SK-N-SH (cell line): Measurements from ENCODE around the gene ISOC2. TPM values are rescaled to one million over a fixed set of nuclear protein-coding genes. Genes with fewer than 3 reads are reported as not detected.

Experiments
- CTCF ChIA-PET: fragments of 300-600, 350-600 bp; formaldehyde crosslinking; extraction: SDS; loops from one replicate; lab custom pipeline; 2021; lab: Yijun Ruan, JAX
- POLR2A ChIA-PET: fragments of 350-600 bp; sonication (Branson Sonifier 250); formaldehyde crosslinking; extraction: SDS; loops from one replicate; lab custom pipeline; 2020; ENCODE audit warnings: antibody characterized with exemption, inconsistent platforms; lab: Yijun Ruan, JAX
- DNase-seq: peaks from one replicate; pipeline ENCODE4 v3.0.0; 2012
- H2AFZ ChIP-seq: fragments of 200-600 bp; sonication (generic); 2 replicates; pipeline ENCODE4 v1.8.1; 2016; ENCODE audit warnings: antibody characterized with exemption, mild to moderate bottlenecking, low read depth
- H3F3A ChIP-seq: fragments of 200-600 bp; sonication (generic); replicated peaks from 2 replicates; pipeline ENCODE3; 2016; ENCODE audit warnings: antibody characterized with exemption, mild to moderate bottlenecking; ENCODE audit not compliant: insufficient read depth
- H3K27ac ChIP-seq, 2 experiments: fragments of 200-500 bp in 1 of 2; fragments of 200-600 bp in 1 of 2; sonication (Bioruptor generic) in 1 of 2; sonication (generic), shearing (Covaris generic) in 1 of 2; 2 replicates each; pipeline versions ENCODE4 v1.5.1 to v1.6.1; 2014 to 2016; ENCODE audit warnings: low read depth in 2 of 2, inconsistent platforms in 1 of 2, low read length in 1 of 2, mild to moderate bottlenecking in 1 of 2, mixed read lengths in 1 of 2
- H3K27me3 ChIP-seq: fragments of 200-600 bp; sonication (generic), shearing (Covaris generic); 2 replicates; pipeline ENCODE4 v1.6.1; 2016; ENCODE audit warnings: mixed run types; ENCODE audit not compliant: insufficient read depth
- H3K36me3 ChIP-seq, 2 experiments: fragments of 200-500 bp in 1 of 2; fragments of 200-600 bp in 1 of 2; sonication (Bioruptor generic) in 1 of 2; sonication (generic) in 1 of 2; replicated peaks in 1 of 2; 2 replicates each; pipeline versions ENCODE3 to v1.5.1; 2014 to 2016; ENCODE audit warnings: low read length in 1 of 2, mild to moderate bottlenecking in 1 of 2; ENCODE audit not compliant: insufficient read depth in 2 of 2, control insufficient read depth in 1 of 2
- H3K4me1 ChIP-seq, 2 experiments: fragments of 200-500 bp in 1 of 2; fragments of 200-600 bp in 1 of 2; sonication (Bioruptor generic) in 1 of 2; sonication (generic), shearing (Covaris generic) in 1 of 2; 2 replicates each; pipeline versions ENCODE4 v1.5.1 to v1.6.1; 2014 to 2016; ENCODE audit warnings: low read depth in 1 of 2, low read length in 1 of 2, mixed run types in 1 of 2; ENCODE audit not compliant: insufficient read depth in 2 of 2, control insufficient read depth in 1 of 2
- H3K4me2 ChIP-seq: fragments of 200-600 bp; sonication (generic), shearing (Covaris generic); 2 replicates; pipeline ENCODE4 v1.6.1; 2017; ENCODE audit warnings: mixed run types
- H3K4me3 ChIP-seq, 2 experiments: fragments of 200-500 bp in 1 of 2; fragments of 200-600 bp in 1 of 2; sonication (Bioruptor generic) in 1 of 2; sonication (generic), shearing (Covaris generic) in 1 of 2; 2 replicates each; pipeline versions ENCODE4 v1.5.1 to v1.8.1; 2014 to 2016; ENCODE audit warnings: low read depth in 2 of 2, inconsistent platforms in 1 of 2, low read length in 1 of 2, mild to moderate bottlenecking in 1 of 2, mixed read lengths in 1 of 2, moderate library complexity in 1 of 2
- H3K79me2 ChIP-seq: fragments of 200-600 bp; sonication (generic); 2 replicates; pipeline ENCODE4 v1.8.1; 2017; ENCODE audit warnings: mild to moderate bottlenecking; ENCODE audit not compliant: insufficient read depth
- H3K9ac ChIP-seq: fragments of 200-600 bp; sonication (generic); 2 replicates; pipeline ENCODE4 v1.6.1; 2017; ENCODE audit warnings: mixed run types
- H3K9me2 ChIP-seq: fragments of 200-600 bp; sonication (generic); 2 replicates; pipeline ENCODE4 v1.6.1; 2017; ENCODE audit warnings: mixed run types
- H3K9me3 ChIP-seq: fragments of 200-600 bp; sonication (generic); 2 replicates; pipeline ENCODE4 v1.6.1; 2017; ENCODE audit warnings: mixed run types, mild to moderate bottlenecking, moderate library complexity
- H4K20me1 ChIP-seq: fragments of 200-600 bp; sonication (generic); 2 replicates; pipeline ENCODE4 v1.6.1; 2017; ENCODE audit warnings: mild to moderate bottlenecking, mixed run types; ENCODE audit not compliant: insufficient read depth
- ELF1 ChIP-seq: IDR thresholded peaks from 2 replicates; pipeline ENCODE4 v1.4.0; 2012
- EZH2phosphoT487 ChIP-seq: fragments of 200-600 bp; sonication (generic); IDR thresholded peaks from 2 replicates; pipeline ENCODE4 v1.6.1; 2017; ENCODE audit warnings: low read depth, mixed run types, mild to moderate bottlenecking, antibody characterized with exemption, moderate library complexity, borderline replicate concordance
- FOSL2 ChIP-seq: IDR thresholded peaks from 2 replicates; pipeline ENCODE4 v1.4.0; 2012; ENCODE audit warnings: low read depth, mild to moderate bottlenecking, moderate library complexity, borderline replicate concordance
- GABPA ChIP-seq: IDR thresholded peaks from 2 replicates; pipeline ENCODE4 v1.4.0; 2012; ENCODE audit warnings: low read depth, mild to moderate bottlenecking
- MAX ChIP-seq: IDR thresholded peaks from 2 replicates; pipeline ENCODE4 v1.4.0; 2012; ENCODE audit warnings: low read depth
- MEF2A ChIP-seq: IDR thresholded peaks from 2 replicates; pipeline ENCODE4 v1.4.0; 2012; ENCODE audit warnings: low read depth, borderline replicate concordance
- MXI1 ChIP-seq: IDR thresholded peaks from 2 replicates; pipeline ENCODE4 v1.6.1; 2012; ENCODE audit warnings: mild to moderate bottlenecking, low read depth, low read length, improper control_type of control experiment
- PBX3 ChIP-seq: IDR thresholded peaks from 2 replicates; pipeline ENCODE4; 2012
- POLR2AphosphoS5 ChIP-seq: IDR thresholded peaks from 2 replicates; pipeline ENCODE4 v1.6.1; 2012; ENCODE audit warnings: low read depth, low read length
- RCOR1 ChIP-seq: fragments of 150-350 bp; IDR thresholded peaks from 2 replicates; pipeline ENCODE4 v1.6.1; 2017; ENCODE audit warnings: antibody characterized with exemption, low read length
- REST ChIP-seq: IDR thresholded peaks from 2 replicates; pipeline ENCODE4 v1.6.1; 2012; ENCODE audit warnings: mild to moderate bottlenecking, low read depth, low read length, moderate library complexity
- SIN3A ChIP-seq: IDR thresholded peaks from 2 replicates; pipeline ENCODE4 v1.6.1; 2012; ENCODE audit warnings: low read depth, mild to moderate bottlenecking, low read length, moderate library complexity, borderline replicate concordance
- SMC3 ChIP-seq: IDR thresholded peaks from 2 replicates; pipeline ENCODE4 v1.6.1; 2012; ENCODE audit warnings: low read depth, low read length, improper control_type of control experiment
- TAF1 ChIP-seq: IDR thresholded peaks from 2 replicates; pipeline ENCODE4 v1.6.1; 2012; ENCODE audit warnings: low read depth, mild to moderate bottlenecking, low read length, moderate library complexity, borderline replicate concordance
- TEAD4 ChIP-seq: IDR thresholded peaks from 2 replicates; pipeline ENCODE4 v1.4.0; 2012; ENCODE audit warnings: mild to moderate bottlenecking, borderline replicate concordance; ENCODE audit not compliant: insufficient read depth
- ZBTB33 ChIP-seq: IDR thresholded peaks from 2 replicates; pipeline ENCODE4 v1.4.0; 2012; ENCODE audit warnings: low read depth, borderline replicate concordance
- WGBS: methylation state at CpG from one replicate; pipeline ENCODE4 v1.1.6; 2017; ENCODE audit warnings: low lambda C conversion rate; 5-methylcytosine and 5-hydroxymethylcytosine counted together
- polyA plus RNA-seq, 3 experiments: library from polyadenylated mRNA; depleted of rRNA; stranded (reverse); fragments of >200 nt; gene quantifications; 2 replicates each; pipeline ENCODE4 v1.2.3, GENCODE V29; 2012

Gene ISOC2
- polyA plus RNA-seq, 1 of the 3 experiments (the other 2 are of a cell fraction) = 65.4 TPM

GRCh38 chr19:55485439-55486011, 24.1 kb upstream of the ISOC2 start:
- Histone ChIP-seq H3K79me2 (peaks cover 16% of the 10 kb centered on the region; the same call in 1 of the 2 replicates), H3K9me3 (no peaks in the 10 kb centered on the region), H3K4me2 (peak overlapping the region; percentile 91), H3K4me3 (peak overlapping the region; percentile 69 to 80), H2AFZ (no peak overlapping the region), H3K9me2 (no peaks in the 10 kb centered on the region), H3K4me1 (peaks cover 30 to 44% of the 10 kb centered on the region in 2 experiments; a peak in 3 of 4 replicates), H3K27ac (peak overlapping the region; percentile 95 to 97), H3K36me3 (peaks cover 0 to 7% of the 10 kb centered on the region in 2 experiments), H3K9ac (peak overlapping the region; percentile 86), H3K27me3 (no peaks in the 10 kb centered on the region), H4K20me1 (no peaks in the 10 kb centered on the region), H3F3A (peaks cover 29% of the 10 kb centered on the region)
- ChIA-PET POLR2A (interaction anchor here (0.7 to 2.3 kb wide), 5 partner anchors 9 to 116 kb away, joined by 3 to 15 read pairs (median 5); partner anchors contain the start of genes UBE2S and ZNF628), CTCF (interaction anchor here (0.9 to 15.1 kb wide), 13 partner anchors 9 to 344 kb away, joined by 3 to 162 read pairs (median 5); partner anchors contain the start of gene ZNF628)
- no peak for DNase-seq
- 18% methylated on average over 8 of the region's 18 CpGs for WGBS
- TF ChIP-seq MEF2A = no peak
- TF ChIP-seq, all 33 proteins: peak for 0

GRCh38 chr19:55484593-55485438, 23.4 kb upstream of the ISOC2 start, which contains the start of gene NAT14:
Gene NAT14, plus strand, starts transcription at chr19:55485188. Its CDS starts 521 bp downstream, at chr19:55485709.
- no peaks in the 10 kb centered on the region for H3K27me3 ChIP-seq
- no peak within 1 kb of the TSS for H2AFZ ChIP-seq
- peaks cover 20% of the 10 kb centered on the region for H3K79me2 ChIP-seq
- H3K4me3 ChIP-seq = peak within 1 kb of the TSS; percentile 69 to 80
- H4K20me1 ChIP-seq = no peaks in the 10 kb centered on the region
- WGBS = 7% methylated on average over 32 of the region's 78 CpGs
- H3K27ac ChIP-seq = peak within 1 kb of the TSS; percentile 95 to 97
- peak within 1 kb of the TSS; percentile 86 for H3K9ac ChIP-seq
- H3K4me1 ChIP-seq = peaks cover 30 to 44% of the 10 kb centered on the region in 2 experiments; a peak in 3 of 4 replicates
- ChIA-PET CTCF (interaction anchor here (1.2 to 15.1 kb wide), 7 partner anchors 8 to 343 kb away, joined by 3 to 162 read pairs (median 7); partner anchors contain the start of gene ZNF628), POLR2A (interaction anchor here (0.7 to 2.3 kb wide), 5 partner anchors 9 to 116 kb away, joined by 3 to 15 read pairs (median 5); partner anchors contain the start of genes UBE2S and ZNF628)
- H3K9me2 ChIP-seq = no peaks in the 10 kb centered on the region
- no peaks in the 10 kb centered on the region for H3K9me3 ChIP-seq
- H3F3A ChIP-seq = peaks cover 29% of the 10 kb centered on the region
- peak within 1 kb of the TSS; percentile 91 for H3K4me2 ChIP-seq
- peak; percentile 97 for DNase-seq
- H3K36me3 ChIP-seq = peaks cover 0 to 7% of the 10 kb centered on the region in 2 experiments
- TF ChIP-seq EZH2phosphoT487 (no peak), TEAD4 (no peak), ELF1 (peak; percentile 40), POLR2AphosphoS5 (no peak; the same call in 1 of the 2 replicates), RCOR1 (no peak), SIN3A (no peak; the same call in 1 of the 2 replicates), TAF1 (peak; percentile 46; the same call in 1 of the 2 replicates), SMC3 (no peak), FOSL2 (no peak), GABPA (peak; percentile 72), ZBTB33 (no peak), PBX3 (peak; percentile 40), MEF2A (no peak), MAX (no peak), REST (no peak), MXI1 (peak; percentile 86)
